GM12878 (cell line): ENCODE data around the gene MAP2K7. TPM values are rescaled to one million over a fixed set of nuclear protein-coding genes. Genes with fewer than 3 reads are reported as not detected.
"Not testable (repeated sequence)": the region's sequence is repeated elsewhere in the genome, so short reads cannot be mapped to it uniquely, and the experiment has no call there.

Source experiments
- ATAC-seq: fragments of 200-7000 bp; cut with Tn5 transposase; 3 replicates; pipeline ENCODE4 v1.9.1; 2020; ENCODE audit warnings: mild to moderate bottlenecking, moderate library complexity
- BruUV-seq: library from RNA; stranded (reverse); fragments of 400-500 nt; replicated peaks from 2 replicates; lab custom pipeline; 2021; lab: Mats Ljungman, UMichigan
- CTCF ChIA-PET: fragments of 300-600 bp; sonication (Branson Sonifier 250); formaldehyde crosslinking; extraction: SDS; loops from one replicate; lab custom pipeline; 2021; ENCODE audit warnings: inconsistent platforms; lab: Yijun Ruan, JAX
- POLR2A ChIA-PET: fragments of 350-600 bp; formaldehyde crosslinking; extraction: SDS; loops from one replicate; lab custom pipeline; 2021; ENCODE audit warnings: inconsistent platforms; lab: Charles Lee
- RAD21 ChIA-PET: fragments of 300-600 bp; sonication (Branson Sonifier 250); formaldehyde crosslinking; loops from one replicate; lab custom pipeline; 2023; ENCODE audit warnings: antibody characterized with exemption; ENCODE audit not compliant: unreplicated experiment; lab: Charles Lee
- SMC1A ChIA-PET: fragments of 300-600 bp; sonication (Branson Sonifier 250); formaldehyde crosslinking; loops from one replicate; lab custom pipeline; 2023; ENCODE audit not compliant: unreplicated experiment, uncharacterized antibody; lab: Charles Lee
- DNase-seq: peaks from one replicate; pipeline ENCODE4 v3.0.0-alpha.2; 2011; ENCODE audit warnings: low read depth, low spot score
- FAIRE-seq: peaks from 3 replicates; lab custom pipeline; 2011; peaks lifted over from hg19 to GRCh38; lab: Jason Lieb, UNC
- H2AFZ ChIP-seq: 2 replicates; pipeline ENCODE4 v1.6.0; 2011; ENCODE audit warnings: low read depth, low read length, control low read depth; ENCODE audit not compliant: control insufficient read depth
- H3K27ac ChIP-seq: 2 replicates; pipeline ENCODE4 v1.5.1; 2011; ENCODE audit warnings: control low read depth; ENCODE audit not compliant: control insufficient read depth, insufficient read depth
- H3K27me3 ChIP-seq, 2 experiments: replicated peaks in 1 of 2; 2 replicates each; pipeline versions ENCODE4 v1.6.0 to v1.6.1; 2011; ENCODE audit warnings: low read length in 1 of 2; ENCODE audit not compliant: control insufficient read depth in 2 of 2, insufficient read depth in 2 of 2
- H3K36me3 ChIP-seq, 2 experiments: 2 replicates each; pipeline ENCODE4 v1.5.1; 2011; ENCODE audit warnings: low read length in 1 of 2; ENCODE audit not compliant: control insufficient read depth in 2 of 2, insufficient read depth in 2 of 2
- H3K4me1 ChIP-seq: 2 replicates; pipeline ENCODE4 v1.6.1; 2011; ENCODE audit warnings: mild to moderate bottlenecking, low read length, moderate library complexity, mixed read lengths; ENCODE audit not compliant: control insufficient read depth, insufficient read depth
- H3K4me2 ChIP-seq: 2 replicates; pipeline ENCODE4 v1.6.0; 2011; ENCODE audit warnings: control low read depth; ENCODE audit not compliant: control insufficient read depth, insufficient read depth
- H3K4me3 ChIP-seq: fragments of 200-600 bp; sonication (generic); 2 replicates; pipeline ENCODE4 v1.5.1; 2016
- H3K79me2 ChIP-seq: 2 replicates; pipeline ENCODE4 v1.6.0; 2011; ENCODE audit warnings: low read length; ENCODE audit not compliant: control insufficient read depth, insufficient read depth
- H3K9ac ChIP-seq: 2 replicates; pipeline ENCODE4 v1.8.0; 2011; ENCODE audit warnings: low read length, control low read depth, mixed read lengths; ENCODE audit not compliant: control insufficient read depth, insufficient read depth
- H3K9me3 ChIP-seq: replicated peaks from 3 replicates; pipeline ENCODE4 v1.5.1; 2011; ENCODE audit warnings: mild to moderate bottlenecking, low read length; ENCODE audit not compliant: control insufficient read depth, insufficient read depth
- H4K20me1 ChIP-seq: 2 replicates; pipeline ENCODE4 v1.6.0; 2011; ENCODE audit not compliant: control insufficient read depth, insufficient read depth
- IRF4 ChIP-seq: IDR thresholded peaks from 2 replicates; pipeline ENCODE4 v1.6.1; 2011; ENCODE audit warnings: low read depth, low read length
- LARP7 ChIP-seq: fragments of 450-650 bp; IDR thresholded peaks from 2 replicates; pipeline ENCODE4 v1.6.1; 2017; ENCODE audit warnings: mild to moderate bottlenecking
- MEF2B ChIP-seq: fragments of 450-650 bp; IDR thresholded peaks from 2 replicates; pipeline ENCODE4 v1.6.1; 2018; ENCODE audit warnings: mild to moderate bottlenecking, moderate library complexity; ENCODE audit not compliant: partially characterized antibody, poor library complexity, severe bottlenecking
- NBN ChIP-seq: fragments of 450-650 bp; IDR thresholded peaks from 2 replicates; pipeline ENCODE4 v1.6.1; 2016
- RAD21 ChIP-seq: IDR thresholded peaks from 2 replicates; pipeline ENCODE4 v1.6.1; 2011; ENCODE audit warnings: mild to moderate bottlenecking, low read depth, low read length, moderate library complexity; ENCODE audit not compliant: insufficient read depth
- RFX5 ChIP-seq: IDR thresholded peaks from 2 replicates; pipeline ENCODE4 v1.6.1; 2011; ENCODE audit warnings: low read depth, low read length, improper control_type of control experiment
- SMAD1 ChIP-seq: fragments of 450-650 bp; IDR thresholded peaks from 2 replicates; pipeline ENCODE4 v1.6.1; 2018; ENCODE audit warnings: mild to moderate bottlenecking, low read depth; ENCODE audit not compliant: partially characterized antibody
- SMAD5 ChIP-seq: IDR thresholded peaks from 2 replicates; pipeline ENCODE4 v1.6.1; 2016; ENCODE audit warnings: antibody characterized with exemption, low read depth
- ZBTB33 ChIP-seq: fragments of 450-650 bp; IDR thresholded peaks from 2 replicates; pipeline ENCODE4 v1.6.1; 2017; ENCODE audit warnings: mild to moderate bottlenecking
- ZNF622 ChIP-seq: fragments of 450-650 bp; IDR thresholded peaks from 2 replicates; pipeline ENCODE4 v1.6.1; 2017; ENCODE audit warnings: mild to moderate bottlenecking, inconsistent platforms
- WGBS: methylation state at CpG from one replicate; pipeline ENCODE4 v1.1.6; 2016; ENCODE audit warnings: low lambda C conversion rate; ENCODE audit not compliant: insufficient replicate concordance, insufficient coverage; ENCODE audit errors: missing lambda C conversion rate; 5-methylcytosine and 5-hydroxymethylcytosine counted together
- in situ Hi-C: fragments of 300-500 bp; cut with MboI; formaldehyde crosslinking; loops from 9 replicates; pipeline ENCODE4 v1.14.3; 2018; ENCODE audit warnings: mixed read lengths
- intact Hi-C: fragments of 100-400 bp; cut with micrococcal nuclease; formaldehyde crosslinking; loops from one replicate; pipeline ENCODE4 v1.14.2; 2022; ENCODE audit not compliant: unreplicated experiment
- polyA plus RNA-seq, 11 experiments: library from polyadenylated mRNA; depleted of rRNA in 4 of 11; unstranded in 6 of 11; stranded (reverse) in 5 of 11; fragments of >200 nt; fragmentation: Nextera tagmentation in 4 of 11; fragmentation: Illumina TruSeq in 1 of 11; extraction: Ambion mirVana in 4 of 11; extraction: Trizol in 1 of 11; gene quantifications; 1 replicate in 1 of 11; 2 replicates in 10 of 11; pipeline versions ENCODE4 v1.2.1 to v1.2.3, GENCODE V29; 2011 to 2016; ENCODE audit warnings: inconsistent platforms in 2 of 11, missing spikeins in 2 of 11, low read depth in 1 of 11
- total RNA-seq, 4 experiments: library from RNA; depleted of rRNA in 3 of 4; stranded (reverse); fragments of >200 nt in 3 of 4; fragmentation: Illumina TruSeq in 1 of 4; extraction: Trizol in 1 of 4; gene quantifications; 2 replicates each; pipeline versions ENCODE4 v1.2.1 to v1.2.3, GENCODE V29; 2013 to 2021

Gene MAP2K7
- total and polyA plus RNA-seq, 10 of the 15 experiments (the other 5 are each of a cell fraction or from before 2014, with no cell fraction given), result 0.34 to 32.2 (median 6.7) TPM

- TF ChIP-seq RAD21 (peak; percentile 55), MEF2B (peak; percentile 46), SMAD5 (no peak), ZNF622 (no peak), ZBTB33 (0 out of 2 replicates have a peak, but pooled peaks have one; percentile 11), SMAD1 (peak; percentile 88), RFX5 (no peak), NBN (no peak), LARP7 (0 out of 2 replicates have a peak, but pooled peaks have one; percentile 36), IRF4 (0 out of 2 replicates have a peak, but pooled peaks have one; percentile 9)
Observed at GRCh38 chr19:7928741-7929701, 25.3 kb downstream of the MAP2K7 start (continued).

GRCh38 chr19:7930030-7930429, 26.4 kb downstream of the MAP2K7 start:
- CTCF ChIA-PET, result interaction anchor here (1.4 to 4.4 kb wide), 4 partner anchors 14 to 250 kb away, joined by 4 to 44 read pairs (median 6); partner anchors contain the start of genes TIMM44 and TRAPPC5
- DNase-seq, in situ Hi-C loops, BruUV-seq, H3K4me3 ChIP-seq, H3K9me3 ChIP-seq, H2AFZ ChIP-seq, ATAC-seq, H3K27me3 ChIP-seq, H4K20me1 ChIP-seq, H3K9ac ChIP-seq, H3K79me2 ChIP-seq, FAIRE-seq, intact Hi-C loops, H3K27ac ChIP-seq, H3K4me1 ChIP-seq, H3K4me2 ChIP-seq: not testable (repeated sequence)
- peaks cover 7 to 36% of the 10 kb centered on the region in 2 experiments; a peak in 3 of 4 replicates for H3K36me3 ChIP-seq
- POLR2A ChIA-PET, result interaction anchor here (0.7 to 1.7 kb wide), 3 partner anchors 9 to 58 kb away, joined by 4 to 13 read pairs (median 6); partner anchors contain the start of gene TIMM44
- SMC1A ChIA-PET, result interaction anchor here (2.2 kb wide), 1 partner anchor 14 kb away, joined by 10 read pairs; the partner anchor contains the start of gene TIMM44
- 82% methylated on average over 11 of the region's 11 CpGs for WGBS
- RAD21 ChIA-PET, result interaction anchor here (0.6 to 0.7 kb wide), 2 partner anchors 13 to 831 kb away, joined by 3 read pairs; partner anchors contain the start of gene TIMM44
